Endothelial cell of umbilical vein (primary cell): ENCODE data around the gene SLC22A6. TPM values are rescaled to one million over a fixed set of nuclear protein-coding genes. Genes with fewer than 3 reads are reported as not detected.

Source experiments
- BruUV-seq: library from RNA; stranded (reverse); fragments of 400-500 nt; replicated peaks from 2 replicates; lab custom pipeline; 2021; lab: Mats Ljungman, UMichigan
- CTCF ChIA-PET: fragments of 300-600, 350-600 bp; sonication (Branson Sonifier 250); formaldehyde crosslinking; loops from one replicate; lab custom pipeline; 2021; ENCODE audit warnings: antibody characterized with exemption, inconsistent platforms; lab: Charles Lee
- POLR2A ChIA-PET: fragments of 300-600, 350-600 bp; sonication (Branson Sonifier 250); formaldehyde crosslinking; loops from one replicate; lab custom pipeline; 2021; ENCODE audit warnings: antibody characterized with exemption, inconsistent platforms; lab: Charles Lee
- DNase-seq: peaks from one replicate; pipeline ENCODE4 v3.0.0-alpha.2; 2011; ENCODE audit warnings: low read depth, low spot score
- FAIRE-seq: peaks from 2 replicates; lab custom pipeline; 2011; peaks lifted over from hg19 to GRCh38; lab: Jason Lieb, UNC
- H2AFZ ChIP-seq: 2 replicates; pipeline ENCODE4 v1.6.0; 2012; ENCODE audit warnings: low read depth, low read length, control low read depth, inconsistent platforms
- H3K27ac ChIP-seq: 2 replicates; pipeline ENCODE4 v1.5.1; 2011; ENCODE audit warnings: low read depth, mild to moderate bottlenecking, control low read depth, low read length, moderate library complexity; ENCODE audit not compliant: insufficient read depth
- H3K27me3 ChIP-seq, 2 experiments: 2 replicates each; pipeline versions ENCODE4 v1.6.0 to v1.6.1; 2011; ENCODE audit warnings: low read length in 2 of 2, mixed read lengths in 1 of 2; ENCODE audit not compliant: control insufficient read depth in 2 of 2, insufficient read depth in 2 of 2
- H3K36me3 ChIP-seq, 2 experiments: 2 replicates in 1 of 2; 3 replicates in 1 of 2; pipeline ENCODE4 v1.5.1; 2011; ENCODE audit warnings: low read length in 2 of 2, mild to moderate bottlenecking in 1 of 2, moderate library complexity in 1 of 2; ENCODE audit not compliant: control insufficient read depth in 2 of 2, insufficient read depth in 2 of 2; ENCODE audit errors: extremely low read depth in 1 of 2
- H3K4me1 ChIP-seq: 3 replicates; pipeline ENCODE4 v1.5.1; 2011; ENCODE audit warnings: mild to moderate bottlenecking, low read length; ENCODE audit not compliant: control insufficient read depth, insufficient read depth; ENCODE audit errors: extremely low read depth
- H3K4me2 ChIP-seq: 2 replicates; pipeline ENCODE4 v1.6.1; 2011; ENCODE audit warnings: low read length, control low read depth, mixed read lengths; ENCODE audit not compliant: insufficient read depth
- H3K4me3 ChIP-seq, 3 experiments: fragments of 200-600 bp in 1 of 3; sonication (generic), shearing (Covaris generic) in 1 of 3; replicated peaks in 1 of 3; 2 replicates each; pipeline ENCODE4 v1.5.1; 2011 to 2016; ENCODE audit warnings: control low read depth in 3 of 3, low read length in 3 of 3, mild to moderate bottlenecking in 2 of 3, inconsistent platforms in 1 of 3, low read depth in 1 of 3, moderate library complexity in 1 of 3; ENCODE audit not compliant: insufficient read depth in 1 of 3
- H3K79me2 ChIP-seq: 2 replicates; pipeline ENCODE4 v1.6.0; 2012; ENCODE audit warnings: low read length, inconsistent platforms; ENCODE audit not compliant: control insufficient read depth, insufficient read depth
- H3K9ac ChIP-seq: replicated peaks from 2 replicates; pipeline ENCODE3; 2011; ENCODE audit warnings: low read length, control low read depth; ENCODE audit not compliant: insufficient read depth; ENCODE audit errors: extremely low read depth
- H3K9me1 ChIP-seq: replicated peaks from 3 replicates; pipeline ENCODE4 v1.6.0; 2011; ENCODE audit warnings: mild to moderate bottlenecking, low read length; ENCODE audit not compliant: control insufficient read depth, insufficient read depth; ENCODE audit errors: extremely low read depth
- H3K9me3 ChIP-seq: replicated peaks from 2 replicates; pipeline ENCODE4 v1.5.1; 2012; ENCODE audit warnings: low read length, inconsistent platforms; ENCODE audit not compliant: control insufficient read depth, insufficient read depth
- H4K20me1 ChIP-seq: replicated peaks from 2 replicates; pipeline ENCODE3; 2011; ENCODE audit warnings: mild to moderate bottlenecking, low read length; ENCODE audit not compliant: control insufficient read depth, insufficient read depth; ENCODE audit errors: extremely low read depth
- CTCF ChIP-seq, 2 donors: IDR thresholded peaks; 1 replicate in 1 of 2; 2 replicates in 1 of 2; pipeline ENCODE4 v1.5.1; 2011; ENCODE audit warnings: low read length in 2 of 2, mild to moderate bottlenecking in 2 of 2, moderate library complexity in 2 of 2, control low read depth in 1 of 2, inconsistent platforms in 1 of 2, low read depth in 1 of 2; ENCODE audit not compliant: insufficient read depth in 1 of 2; ENCODE audit errors: extremely low read depth in 1 of 2
- EZH2 ChIP-seq: IDR thresholded peaks from 2 replicates; pipeline ENCODE4 v1.6.1; 2012; ENCODE audit warnings: borderline replicate concordance, low read depth, mild to moderate bottlenecking, moderate library complexity, low read length, inconsistent platforms; ENCODE audit not compliant: severe bottlenecking
- FOS ChIP-seq: IDR thresholded peaks from 2 replicates; pipeline ENCODE4 v1.6.1; 2011; ENCODE audit warnings: mild to moderate bottlenecking, low read length, moderate library complexity, borderline replicate concordance; ENCODE audit not compliant: insufficient read depth
- GATA2 ChIP-seq: IDR thresholded peaks from 2 replicates; pipeline ENCODE4 v1.7.0; 2011; ENCODE audit warnings: low read depth, mild to moderate bottlenecking, moderate library complexity, mixed read lengths, low read length; ENCODE audit not compliant: insufficient read length, insufficient read depth
- JUN ChIP-seq: IDR thresholded peaks from 2 replicates; pipeline ENCODE4 v1.6.1; 2011; ENCODE audit warnings: borderline replicate concordance, low read depth; ENCODE audit not compliant: insufficient read length, insufficient read depth
- MAX ChIP-seq: IDR thresholded peaks from 2 replicates; pipeline ENCODE4 v1.6.1; 2011; ENCODE audit not compliant: insufficient read depth, insufficient read length
- MYC ChIP-seq: IDR thresholded peaks from one replicate; pipeline ENCODE4 v1.6.1; 2011; ENCODE audit warnings: mild to moderate bottlenecking, low read depth, low read length
- POLR2A ChIP-seq: IDR thresholded peaks from 2 replicates; pipeline ENCODE4 v1.6.1; 2012; ENCODE audit warnings: low read depth, mild to moderate bottlenecking, control low read depth, low read length
- POLR2AphosphoS5 ChIP-seq: IDR thresholded peaks from 2 replicates; pipeline ENCODE4 v1.6.1; 2012; ENCODE audit warnings: low read depth, mild to moderate bottlenecking, control low read depth, low read length, moderate library complexity; ENCODE audit not compliant: insufficient read depth
- dilution Hi-C: fragments of 300-500 bp; cut with MboI; formaldehyde crosslinking; loops from one replicate; pipeline ENCODE4 v1.15.0; 2019; ENCODE audit warnings: low sequenced_read_pairs; ENCODE audit not compliant: extremely low pct_ligation_motif_present
- intact Hi-C: fragments of 100-400 bp; cut with micrococcal nuclease; formaldehyde crosslinking; loops from one replicate; pipeline ENCODE4 v1.10.0; 2022
- polyA plus RNA-seq, 4 experiments: library from polyadenylated mRNA; depleted of rRNA in 3 of 4; stranded (reverse) in 3 of 4; unstranded in 1 of 4; fragments of >200 nt; gene quantifications; 2 replicates each; pipeline versions ENCODE4 v1.2.1 to v1.2.3, GENCODE V29; 2011 to 2012; ENCODE audit warnings: missing spikeins in 1 of 4
- total RNA-seq: library from RNA; stranded (reverse); gene quantifications from 2 replicates; pipeline ENCODE4 v1.2.3, GENCODE V29; 2021

Gene SLC22A6
- total and polyA plus RNA-seq, 2 donors (not counting 3 experiments of a cell fraction or from before 2014, with no cell fraction given), result not detected

- DNase-seq (no peak), FAIRE-seq (no peak)
- Histone ChIP-seq H3K27ac (no peak overlapping the region), H3K4me3 (no peak overlapping the region), H3K27me3 (no peaks in the 10 kb centered on the region), H3K36me3 (no peaks in the 10 kb centered on the region), H3K4me1 (no peaks in the 10 kb centered on the region), H3K79me2 (no peaks in the 10 kb centered on the region), H3K9me1 (no peaks in the 10 kb centered on the region), H2AFZ (no peak overlapping the region), H3K9ac (no peak overlapping the region), H4K20me1 (no peaks in the 10 kb centered on the region), H3K4me2 (no peak overlapping the region), H3K9me3 (no peaks in the 10 kb centered on the region)
- dilution Hi-C loops (no loop called here), intact Hi-C loops (no loop called here)
- BruUV-seq, result no TSS peak
- TF ChIP-seq JUN (no peak), GATA2 (no peak), MYC (no peak), FOS (no peak), POLR2AphosphoS5 (no peak), POLR2A (no peak), MAX (no peak), CTCF (IDR thresholded peaks at IDR 0.05; ENCODE audit: extremely low read depth in 1 of 2, insufficient read depth in 1 of 2, low read depth in 1 of 2, low read length in 2 of 2) (no peak), EZH2 (no peak)
- ChIA-PET POLR2A (no interaction called here), CTCF (no interaction called here)
Measured at GRCh38 chr11:62957147-62957546, 27.6 kb downstream of the SLC22A6 start.
